Measurements from ENCODE around the gene SGF29. TPM values are rescaled to one million over a fixed set of nuclear protein-coding genes. Genes with fewer than 3 reads are reported as not detected.

Gene SGF29
- total and polyA plus RNA-seq, 2 of the 8 experiments (the other 6 are each of a cell fraction or from before 2014, with no cell fraction given), result 3.1 to 22.7 TPM

DNA sequence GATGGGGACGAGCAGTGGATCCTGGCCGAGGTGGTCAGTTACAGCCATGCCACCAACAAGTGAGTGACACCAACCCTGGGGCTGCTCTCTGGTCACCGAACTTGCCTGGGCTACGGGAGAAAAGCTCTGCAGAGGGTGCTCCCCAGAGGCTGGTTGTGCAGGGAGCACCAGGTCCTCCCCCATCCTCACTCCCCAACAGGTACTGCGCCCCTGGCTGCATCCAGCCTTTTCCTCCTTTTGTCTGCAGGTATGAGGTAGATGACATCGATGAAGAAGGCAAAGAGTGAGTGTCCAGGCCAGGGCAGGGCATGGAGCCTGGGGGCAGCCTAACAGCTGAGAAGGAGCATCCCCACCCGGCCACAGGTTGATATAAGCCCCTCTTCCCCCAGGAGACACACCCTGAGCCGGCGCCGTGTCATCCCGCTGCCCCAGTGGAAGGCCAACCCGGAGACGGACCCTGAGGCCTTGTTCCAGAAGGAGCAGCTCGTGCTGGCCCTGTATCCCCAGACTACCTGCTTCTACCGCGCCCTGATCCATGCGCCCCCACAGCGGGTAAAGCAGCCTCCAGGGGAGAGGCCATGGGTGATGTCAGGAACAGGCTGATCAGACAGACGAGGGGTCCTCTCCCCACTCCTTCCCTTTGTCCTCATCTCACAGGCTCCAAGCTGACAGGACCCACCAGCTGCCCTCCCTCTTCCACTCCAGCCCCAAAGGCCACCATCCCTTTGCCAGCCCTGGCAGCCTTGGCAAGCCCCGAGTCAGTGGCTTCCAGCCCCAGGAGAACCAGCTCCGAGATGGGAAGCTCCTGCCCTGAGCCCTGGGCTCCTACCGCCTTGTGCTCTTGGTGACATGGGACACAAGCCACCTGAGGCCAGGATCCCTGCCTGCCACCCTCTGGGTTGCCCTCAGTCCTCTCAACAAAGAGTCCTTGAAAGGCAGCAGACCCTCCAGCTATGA, 36.9 kb downstream of the SGF29 start:
- H3K27me3 ChIP-seq (replicated peaks in 1 of 4; ENCODE audit: control insufficient read depth in 3 of 4, extremely low read depth in 1 of 4, insufficient read depth in 3 of 4, low read length in 3 of 4), result no peaks in the 10 kb centered on the region
- H2AFZ ChIP-seq (ENCODE audit: low read length), result no peak overlapping the region
- no peak overlapping the region for H3K18ac ChIP-seq (ENCODE audit: extremely low read depth, low read length)
- no peak overlapping the region for H3K4ac ChIP-seq (replicated peaks; ENCODE audit: insufficient read length, low read depth, low read length)
- no peak overlapping the region for H2BK5ac ChIP-seq (ENCODE audit: low read depth, low read length)
- CTCF ChIA-PET (ENCODE audit: partially characterized antibody), result interaction anchor here (1.0 to 1.1 kb wide), 2 partner anchors 17 to 269 kb away, joined by 3 read pairs; no protein-coding TSS in a partner anchor
- peaks cover 0 to 2% of the 10 kb centered on the region in 2 experiments for H4K20me1 ChIP-seq (replicated peaks in 1 of 2; ENCODE audit: control insufficient read depth in 1 of 2, insufficient read depth in 2 of 2, low read length in 2 of 2)
- H3K14ac ChIP-seq (ENCODE audit: insufficient read length), result no peak overlapping the region
- H4K8ac ChIP-seq (ENCODE audit: extremely low read depth, insufficient read depth, low read length), result no peak overlapping the region; the same call in 1 of the 2 replicates
- H2AK5ac ChIP-seq (ENCODE audit: low read depth, low read length), result no peak overlapping the region
- no peak overlapping the region for H3K4me3 ChIP-seq (ENCODE audit: extremely low read depth in 1 of 4, insufficient read depth in 2 of 4, low read depth in 3 of 4, low read length in 4 of 4)
- no peaks in the 10 kb centered on the region for H3K79me2 ChIP-seq (ENCODE audit: control insufficient read depth in 1 of 2, insufficient read depth in 2 of 2, low read length in 2 of 2)
- no peak overlapping the region for H2BK15ac ChIP-seq (ENCODE audit: low read length)
- peaks cover 0 to 4% (median 1%) of the 10 kb centered on the region in 4 experiments; a peak in 5 of 8 replicates for H3K36me3 ChIP-seq (ENCODE audit: control insufficient read depth in 2 of 4, insufficient read depth in 4 of 4, low read length in 3 of 4)
- H3K9ac ChIP-seq (replicated peaks in 1 of 4; ENCODE audit: extremely low read depth in 1 of 4, low read depth in 3 of 4, low read length in 3 of 4), result no peak overlapping the region
- H4K5ac ChIP-seq (ENCODE audit: insufficient read length, low read depth, low read length), result no peak overlapping the region
- H3K4me2 ChIP-seq (ENCODE audit: insufficient read depth in 1 of 2, low read depth in 2 of 2, low read length in 2 of 2), result no peak overlapping the region
- no peak overlapping the region for H2BK20ac ChIP-seq (ENCODE audit: low read length)
- no peaks in the 10 kb centered on the region for H3K9me3 ChIP-seq (ENCODE audit: insufficient read depth in 2 of 2, low read depth in 1 of 2, low read length in 1 of 2)
- H2BK120ac ChIP-seq (replicated peaks; ENCODE audit: low read depth, low read length), result no peak overlapping the region
- DNase-seq (ENCODE audit: low read depth in 1 of 2, low spot score in 2 of 2) (no peak), FAIRE-seq (no peak)
- 88% methylated on average over 19 of the region's 22 CpGs; no CpG with 5 or more reads in 1 of the 2 experiments for WGBS, 2 experiments (ENCODE audit: extremely low coverage in 1 of 2, insufficient coverage in 1 of 2, insufficient read length in 1 of 2, insufficient replicate concordance in 2 of 2, low coverage in 1 of 2, low lambda C conversion rate in 2 of 2, missing lambda C conversion rate in 1 of 2)
- H3K23ac ChIP-seq (ENCODE audit: insufficient read length), result no peak overlapping the region
- no peaks in the 10 kb centered on the region for H3K79me1 ChIP-seq (ENCODE audit: low read depth, low read length)
- POLR2A ChIA-PET (ENCODE audit: partially characterized antibody), result interaction anchor here (3.2 kb wide), 1 partner anchor 36 kb away, joined by 9 read pairs; the partner anchor contains the start of gene SGF29
- H3K4me1 ChIP-seq (replicated peaks in 1 of 4; ENCODE audit: control insufficient read depth in 3 of 4, insufficient read depth in 4 of 4, low read length in 3 of 4), result no peaks in the 10 kb centered on the region
- H3K27ac ChIP-seq (ENCODE audit: low read depth, low read length), result no peak overlapping the region
- no peak overlapping the region for H3K56ac ChIP-seq (replicated peaks; ENCODE audit: insufficient read length, low read depth, low read length)
- H3K23me2 ChIP-seq (ENCODE audit: low read depth, low read length), result no peaks in the 10 kb centered on the region
- H4K91ac ChIP-seq (replicated peaks; ENCODE audit: insufficient read length, low read length), result no peak overlapping the region
- H2BK12ac ChIP-seq (ENCODE audit: low read depth, low read length), result no peak overlapping the region
- TF ChIP-seq BACH1 (IDR thresholded peaks at IDR 0.05; ENCODE audit: low read length) (no peak), JUND (IDR thresholded peaks at IDR 0.05; ENCODE audit: low read length) (no peak), CTBP2 (IDR thresholded peaks at IDR 0.05; ENCODE audit: borderline replicate concordance, insufficient read depth, insufficient read length, low read length) (no peak), RFX5 (IDR thresholded peaks at IDR 0.05; ENCODE audit: borderline replicate concordance, low read depth, low read length) (no peak), CBX8 (IDR thresholded peaks at IDR 0.05; ENCODE audit: borderline replicate concordance, low read depth, low read length) (no peak), KDM5A (IDR thresholded peaks at IDR 0.05; ENCODE audit: low read length) (no peak), EP300 (IDR thresholded peaks at IDR 0.05; ENCODE audit: borderline replicate concordance in 1 of 2, low read depth in 2 of 2, low read length in 2 of 2) (no peak)
- TF ChIP-seq, protein P1, sequence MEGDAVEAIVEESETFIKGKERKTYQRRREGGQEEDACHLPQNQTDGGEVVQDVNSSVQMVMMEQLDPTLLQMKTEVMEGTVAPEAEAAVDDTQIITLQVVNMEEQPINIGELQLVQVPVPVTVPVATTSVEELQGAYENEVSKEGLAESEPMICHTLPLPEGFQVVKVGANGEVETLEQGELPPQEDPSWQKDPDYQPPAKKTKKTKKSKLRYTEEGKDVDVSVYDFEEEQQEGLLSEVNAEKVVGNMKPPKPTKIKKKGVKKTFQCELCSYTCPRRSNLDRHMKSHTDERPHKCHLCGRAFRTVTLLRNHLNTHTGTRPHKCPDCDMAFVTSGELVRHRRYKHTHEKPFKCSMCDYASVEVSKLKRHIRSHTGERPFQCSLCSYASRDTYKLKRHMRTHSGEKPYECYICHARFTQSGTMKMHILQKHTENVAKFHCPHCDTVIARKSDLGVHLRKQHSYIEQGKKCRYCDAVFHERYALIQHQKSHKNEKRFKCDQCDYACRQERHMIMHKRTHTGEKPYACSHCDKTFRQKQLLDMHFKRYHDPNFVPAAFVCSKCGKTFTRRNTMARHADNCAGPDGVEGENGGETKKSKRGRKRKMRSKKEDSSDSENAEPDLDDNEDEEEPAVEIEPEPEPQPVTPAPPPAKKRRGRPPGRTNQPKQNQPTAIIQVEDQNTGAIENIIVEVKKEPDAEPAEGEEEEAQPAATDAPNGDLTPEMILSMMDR (IDR thresholded peaks at IDR 0.05; ENCODE audit: control extremely low read depth in 1 of 3, insufficient read depth in 1 of 3, low read depth in 1 of 3, low read length in 3 of 3), result no peak

All from H1 (cell line).